HepG2 (cell line): Measurements from ENCODE around the gene RTCA. TPM values are rescaled to one million over a fixed set of nuclear protein-coding genes. Genes with fewer than 3 reads are reported as not detected.
A peak's percentile ranks its signal among the peaks of the same experiment; 100 is the strongest.

Source experiments
- CENPT ChIP-seq: sonication (generic); formaldehyde crosslinking; IDR thresholded peaks from 2 replicates; pipeline ENCODE4 v1.8.0; 2022; ENCODE audit warnings: low read depth, mild to moderate bottlenecking, moderate library complexity, missing genetic modification reagents
- CENPX ChIP-seq: sonication (generic); formaldehyde crosslinking; IDR thresholded peaks from 2 replicates; pipeline ENCODE4 v1.9.0; 2021; ENCODE audit warnings: mild to moderate bottlenecking, missing genetic modification reagents, moderate library complexity
- FOXK2 ChIP-seq: fragments of 450-650 bp; IDR thresholded peaks from 2 replicates; pipeline ENCODE4 v1.6.1; 2016
- GLI4 ChIP-seq: sonication (generic); formaldehyde crosslinking; IDR thresholded peaks from 2 replicates; pipeline ENCODE4 v1.5.1; 2020; ENCODE audit warnings: missing genetic modification reagents, mild to moderate bottlenecking, moderate library complexity, borderline replicate concordance
- GPN1 ChIP-seq: sonication (generic); formaldehyde crosslinking; IDR thresholded peaks from 2 replicates; pipeline ENCODE4 v1.5.1; 2020; ENCODE audit warnings: missing genetic modification reagents, borderline replicate concordance
- IKZF4 ChIP-seq: sonication (generic); formaldehyde crosslinking; IDR thresholded peaks from 2 replicates; pipeline ENCODE4 v1.5.1; 2020; ENCODE audit warnings: borderline replicate concordance, mild to moderate bottlenecking, low read depth, missing genetic modification reagents; ENCODE audit errors: not compliant biosample characterization
- IRX3 ChIP-seq: sonication (generic); formaldehyde crosslinking; IDR thresholded peaks from 2 replicates; pipeline ENCODE4 v1.8.1; 2023; ENCODE audit warnings: mild to moderate bottlenecking, low read depth, missing genetic modification reagents, borderline replicate concordance
- LRRFIP1 ChIP-seq: sonication (generic); formaldehyde crosslinking; conservative IDR thresholded peaks from 2 replicates; pipeline ENCODE4 v1.4.0; 2020; ENCODE audit warnings: missing genetic modification reagents
- MAFK ChIP-seq, 2 experiments: IDR thresholded peaks in 1 of 2; conservative IDR thresholded peaks in 1 of 2; 2 replicates each; pipeline ENCODE4 v1.6.1; 2011; ENCODE audit warnings: improper control_type of control experiment in 2 of 2, low read length in 2 of 2
- SIN3B ChIP-seq: fragments of 150-350 bp; IDR thresholded peaks from 2 replicates; pipeline ENCODE4 v1.6.1; 2014; ENCODE audit warnings: low read length
- SIX4 ChIP-seq: sonication (generic); formaldehyde crosslinking; IDR thresholded peaks from 2 replicates; pipeline ENCODE4 v1.4.0; 2020; ENCODE audit warnings: missing genetic modification reagents
- SNAPC2 ChIP-seq: sonication (generic); formaldehyde crosslinking; IDR thresholded peaks from 2 replicates; pipeline ENCODE4 v1.8.1; 2022; ENCODE audit warnings: mild to moderate bottlenecking, missing genetic modification reagents
- SP1 ChIP-seq, 2 experiments: fragments of 450-650 bp in 1 of 2; sonication (generic) in 1 of 2; formaldehyde crosslinking in 1 of 2; IDR thresholded peaks; 2 replicates each; pipeline versions ENCODE4 v1.4.0 to v1.6.1; 2016 to 2020; ENCODE audit warnings: missing genetic modification reagents in 1 of 2
- SUZ12 ChIP-seq: fragments of 150-350 bp; IDR thresholded peaks from 2 replicates; pipeline ENCODE4 v1.6.1; 2014; ENCODE audit warnings: low read depth, low read length
- ZBTB7A ChIP-seq: sonication (generic); formaldehyde crosslinking; IDR thresholded peaks from 2 replicates; pipeline ENCODE4 v1.8.0; 2022; ENCODE audit warnings: mild to moderate bottlenecking, missing genetic modification reagents
- ZHX1 ChIP-seq: sonication (generic); formaldehyde crosslinking; IDR thresholded peaks from 2 replicates; pipeline ENCODE4 v1.8.1; 2022; ENCODE audit warnings: low read depth, mild to moderate bottlenecking, missing genetic modification reagents
- ZKSCAN1 ChIP-seq: fragments of 150-350 bp; IDR thresholded peaks from 2 replicates; pipeline ENCODE4 v1.6.1; 2014; ENCODE audit warnings: low read length
- ZMYM4 ChIP-seq: sonication (generic); formaldehyde crosslinking; IDR thresholded peaks from 2 replicates; pipeline ENCODE4 v1.8.1; 2023; ENCODE audit warnings: mild to moderate bottlenecking, missing genetic modification reagents
- ZNF121 ChIP-seq: sonication (generic); formaldehyde crosslinking; IDR thresholded peaks from 2 replicates; pipeline ENCODE4 v1.5.0; 2020; ENCODE audit warnings: mild to moderate bottlenecking, missing genetic modification reagents
- ZNF598 ChIP-seq: sonication (generic); formaldehyde crosslinking; IDR thresholded peaks from 2 replicates; pipeline ENCODE4 v1.5.1; 2020; ENCODE audit warnings: mild to moderate bottlenecking, missing genetic modification reagents, borderline replicate concordance
- ZNF710 ChIP-seq: sonication (generic); formaldehyde crosslinking; IDR thresholded peaks from 2 replicates; pipeline ENCODE4 v1.5.0; 2020; ENCODE audit warnings: mild to moderate bottlenecking, missing genetic modification reagents, borderline replicate concordance
- ZNF792 ChIP-seq: IDR thresholded peaks from 2 replicates; pipeline ENCODE4 v1.6.1; 2016
- ZNF816 ChIP-seq: sonication (generic); formaldehyde crosslinking; IDR thresholded peaks from 2 replicates; pipeline ENCODE4 v1.8.0; 2022; ENCODE audit warnings: missing genetic modification reagents, mild to moderate bottlenecking, borderline replicate concordance
- polyA plus RNA-seq, 8 experiments: library from polyadenylated mRNA; depleted of rRNA in 3 of 8; stranded (reverse) in 7 of 8; unstranded in 1 of 8; fragments of >200 nt; fragmentation: Illumina TruSeq in 4 of 8; extraction: Trizol in 4 of 8; gene quantifications; 2 replicates each; pipeline versions ENCODE4 v1.2.1 to v1.2.3, GENCODE V29; 2011 to 2016; ENCODE audit warnings: low read depth in 4 of 8, missing spikeins in 1 of 8, mixed read lengths in 1 of 8; ENCODE audit not compliant: insufficient read depth in 1 of 8
- total RNA-seq, 5 experiments: library from RNA; depleted of rRNA; stranded (reverse); fragments of >200 nt; fragmentation: Illumina TruSeq; extraction: Trizol; gene quantifications; 2 replicates each; pipeline ENCODE4 v1.2.3, GENCODE V29; 2016; ENCODE audit warnings: low read depth in 1 of 5

RTCA gene
- total and polyA plus RNA-seq, 2 of the 13 experiments (the other 11 are each of a cell fraction or from before 2014, with no cell fraction given) = 22.7 to 31.0 TPM

- TF ChIP-seq MAFK (conservative IDR thresholded peaks at IDR 0.05 in 1 of 2, IDR thresholded peaks at IDR 0.05 in 1 of 2; ENCODE audit: low read length in 2 of 2) (no peak), ZMYM4 (CRISPR knock-in tag) (peak; percentile 98), IRX3 (no peak), GLI4 (CRISPR knock-in tag) (no peak), SUZ12 (no peak), ZKSCAN1 (no peak), CENPX (CRISPR knock-in tag) (no peak), ZNF816 (CRISPR knock-in tag) (no peak; the same call in 1 of the 2 replicates), ZNF121 (CRISPR knock-in tag) (no peak), SNAPC2 (CRISPR knock-in tag) (no peak), LRRFIP1 (CRISPR knock-in tag) (no peak), SIX4 (CRISPR knock-in tag) (no peak), ZNF598 (CRISPR knock-in tag) (0 out of 2 replicates have a peak, but pooled peaks have one; percentile 45), SP1 (IDR thresholded peaks at IDR 0.05) (no peak), SP1 (CRISPR knock-in tag; IDR thresholded peaks at IDR 0.05) (peak; percentile 28; the same call in 1 of the 2 replicates), ZHX1 (peak; percentile 76; the same call in 1 of the 2 replicates), ZBTB7A (CRISPR knock-in tag) (peak; percentile 61; the same call in 1 of the 2 replicates), ZNF792 (CRISPR knock-in tag) (peak; percentile 40; the same call in 1 of the 2 replicates), SIN3B (no peak; the same call in 1 of the 2 replicates), IKZF4 (no peak), ZNF710 (CRISPR knock-in tag) (no peak), CENPT (CRISPR knock-in tag) (no peak), FOXK2 (0 out of 2 replicates have a peak, but pooled peaks have one; percentile 16), GPN1 (CRISPR knock-in tag) (no peak)
These were observed 16.3 kb upstream of the RTCA start, which contains the start of gene DBT (continued) for GRCh38 chr1:100249537-100250257.
